Adrenal gland (tissue), 5 donors: Measurements from ENCODE around the gene MTA3.

Source experiments
- CTCF ChIP-seq, 6 experiments: fragments of 450-650 bp in 4 of 6; fragments of 200-600 bp in 2 of 6; sonication (generic) in 1 of 6; IDR thresholded peaks; 1 replicate in 5 of 6; 2 replicates in 1 of 6; pipeline versions ENCODE4 v1.5.1 to v1.8.0; 2016 to 2021; ENCODE audit warnings: antibody characterized with exemption in 6 of 6, mild to moderate bottlenecking in 2 of 6, moderate library complexity in 1 of 6
- POLR2A ChIP-seq, 2 donors: fragments of 450-650 bp; IDR thresholded peaks; one replicate each; pipeline ENCODE4 v1.6.1; 2017; ENCODE audit warnings: antibody characterized with exemption in 2 of 2, mild to moderate bottlenecking in 2 of 2, moderate library complexity in 1 of 2
- donor health status: DM: no; HTN: no; CAD: no.

GRCh38 chr2:42795275-42795674, 226.8 kb downstream of the MTA3 start:
- TF ChIP-seq CTCF (IDR thresholded peaks at IDR 0.05) (no peak), POLR2A (IDR thresholded peaks at IDR 0.05) (no peak)
